Adrenal gland (tissue), 5 donors: ENCODE measurements around the gene ENTPD5.

ENCODE experiments used
- CTCF ChIP-seq, 6 experiments: fragments of 450-650 bp in 4 of 6; fragments of 200-600 bp in 2 of 6; sonication (generic) in 1 of 6; IDR thresholded peaks; 1 replicate in 5 of 6; 2 replicates in 1 of 6; pipeline versions ENCODE4 v1.5.1 to v1.8.0; 2016 to 2021; ENCODE audit warnings: antibody characterized with exemption in 6 of 6, mild to moderate bottlenecking in 2 of 6, moderate library complexity in 1 of 6
- POLR2A ChIP-seq, 2 donors: fragments of 450-650 bp; IDR thresholded peaks; one replicate each; pipeline ENCODE4 v1.6.1; 2017; ENCODE audit warnings: antibody characterized with exemption in 2 of 2, mild to moderate bottlenecking in 2 of 2, moderate library complexity in 1 of 2
- donor health status: DM: no; HTN: no; CAD: no.

DNA sequence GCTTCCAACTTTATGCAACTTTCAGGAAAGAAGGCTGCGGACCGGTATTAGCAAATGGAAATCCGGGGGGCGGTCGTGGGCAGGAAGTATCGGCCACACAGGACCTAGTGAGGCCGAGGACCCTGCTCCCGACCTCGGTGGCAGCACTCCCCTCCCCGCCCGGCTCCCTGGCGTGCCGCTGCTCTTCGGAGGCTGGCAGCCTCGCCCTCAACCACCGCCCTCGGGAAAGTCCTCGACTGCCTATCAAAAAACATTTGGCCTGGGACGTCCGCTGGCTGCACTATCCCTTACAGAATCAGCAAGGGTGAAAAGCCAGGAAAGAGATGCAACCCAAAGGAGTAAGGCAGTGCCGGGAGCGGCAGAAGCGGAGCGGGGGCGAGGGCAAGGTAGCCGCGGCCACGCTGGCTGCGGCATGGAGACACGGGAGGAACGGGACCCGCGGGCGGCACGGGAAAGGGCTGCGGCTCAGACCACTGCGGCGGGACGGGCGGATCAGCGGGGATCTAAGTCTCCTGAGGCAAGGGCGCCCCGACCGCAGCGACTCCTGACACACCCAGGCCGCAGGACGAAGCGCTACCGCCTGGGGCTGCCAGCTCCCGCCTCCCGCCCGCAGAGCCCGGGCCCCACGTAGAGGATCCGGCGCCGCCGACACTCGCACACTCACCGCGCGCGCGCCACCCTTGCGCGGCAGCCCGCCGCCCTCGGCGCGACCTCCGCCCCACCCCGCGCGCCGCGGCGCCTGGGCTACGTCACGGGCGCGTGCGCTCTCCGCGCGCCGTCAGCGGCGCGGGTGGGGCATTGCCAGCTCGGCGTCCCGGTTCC, at the start of gene ENTPD5, which contains the start of gene BBOF1:
- peak in 1 of 6 experiments; percentile 25 for TF ChIP-seq CTCF (IDR thresholded peaks at IDR 0.05)
- peak; percentile 64 to 92 for TF ChIP-seq POLR2A (IDR thresholded peaks at IDR 0.05)
